Fibroblast of villous mesenchyme (primary cell): ENCODE data around the gene IFT88. TPM values are rescaled to one million over a fixed set of nuclear protein-coding genes. Genes with fewer than 3 reads are reported as not detected.

Experiments used
- DNase-seq: peaks from one replicate; pipeline ENCODE4 v3.0.0-alpha.2; 2010; ENCODE audit warnings: low read depth
- H3K4me3 ChIP-seq: 2 replicates; pipeline ENCODE4 v1.5.1; 2011; ENCODE audit warnings: low read depth, mild to moderate bottlenecking, low read length
- small RNA-seq: library from RNA; depleted of rRNA; stranded (forward); fragments of <200 nt; gene quantifications from one replicate; pipeline ENCODE3, GENCODE V24; 2012
- total RNA-seq: library from RNA; depleted of rRNA; stranded (reverse); fragments of >200 nt; gene quantifications from 2 replicates; pipeline ENCODE4 v1.2.3, GENCODE V29; 2012
- TF ChIP-seq, protein P1 (sequence below): IDR thresholded peaks from 2 replicates; pipeline ENCODE4 v1.5.1; 2012; ENCODE audit warnings: low read depth, mild to moderate bottlenecking, low read length; ENCODE audit not compliant: insufficient read depth

IFT88 gene
- total RNA-seq, 1 donor: 14.2 TPM

- TF ChIP-seq, protein P1, sequence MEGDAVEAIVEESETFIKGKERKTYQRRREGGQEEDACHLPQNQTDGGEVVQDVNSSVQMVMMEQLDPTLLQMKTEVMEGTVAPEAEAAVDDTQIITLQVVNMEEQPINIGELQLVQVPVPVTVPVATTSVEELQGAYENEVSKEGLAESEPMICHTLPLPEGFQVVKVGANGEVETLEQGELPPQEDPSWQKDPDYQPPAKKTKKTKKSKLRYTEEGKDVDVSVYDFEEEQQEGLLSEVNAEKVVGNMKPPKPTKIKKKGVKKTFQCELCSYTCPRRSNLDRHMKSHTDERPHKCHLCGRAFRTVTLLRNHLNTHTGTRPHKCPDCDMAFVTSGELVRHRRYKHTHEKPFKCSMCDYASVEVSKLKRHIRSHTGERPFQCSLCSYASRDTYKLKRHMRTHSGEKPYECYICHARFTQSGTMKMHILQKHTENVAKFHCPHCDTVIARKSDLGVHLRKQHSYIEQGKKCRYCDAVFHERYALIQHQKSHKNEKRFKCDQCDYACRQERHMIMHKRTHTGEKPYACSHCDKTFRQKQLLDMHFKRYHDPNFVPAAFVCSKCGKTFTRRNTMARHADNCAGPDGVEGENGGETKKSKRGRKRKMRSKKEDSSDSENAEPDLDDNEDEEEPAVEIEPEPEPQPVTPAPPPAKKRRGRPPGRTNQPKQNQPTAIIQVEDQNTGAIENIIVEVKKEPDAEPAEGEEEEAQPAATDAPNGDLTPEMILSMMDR: no peak
- H3K4me3 ChIP-seq: peak overlapping the region; percentile 54
- DNase-seq: peak; percentile 73
Measured at GRCh38 chr13:20721454-20722357, 154.7 kb downstream of the IFT88 start.

DNA sequence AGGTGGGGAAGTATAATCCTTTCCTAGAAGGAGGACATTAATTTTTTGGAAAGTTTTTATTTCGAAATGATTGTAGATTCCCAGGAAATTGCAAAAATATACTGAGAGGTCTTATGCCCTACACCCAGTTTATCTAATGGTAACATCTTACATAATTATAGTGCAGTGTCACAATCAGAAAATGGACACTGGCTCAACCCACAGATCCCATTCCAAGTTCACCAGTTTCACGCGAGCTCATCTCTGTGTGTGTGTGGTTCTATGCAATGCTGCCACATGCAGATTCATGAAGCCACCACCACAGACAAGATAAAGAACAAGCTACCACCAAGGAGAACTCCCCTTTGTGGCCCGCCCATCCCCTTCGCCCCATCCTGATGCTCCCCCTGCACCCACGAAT, 160.9 kb downstream of the IFT88 start:
- DNase-seq: no peak
- TF ChIP-seq, protein P1: no peak
- no peak overlapping the region for H3K4me3 ChIP-seq

DNA sequence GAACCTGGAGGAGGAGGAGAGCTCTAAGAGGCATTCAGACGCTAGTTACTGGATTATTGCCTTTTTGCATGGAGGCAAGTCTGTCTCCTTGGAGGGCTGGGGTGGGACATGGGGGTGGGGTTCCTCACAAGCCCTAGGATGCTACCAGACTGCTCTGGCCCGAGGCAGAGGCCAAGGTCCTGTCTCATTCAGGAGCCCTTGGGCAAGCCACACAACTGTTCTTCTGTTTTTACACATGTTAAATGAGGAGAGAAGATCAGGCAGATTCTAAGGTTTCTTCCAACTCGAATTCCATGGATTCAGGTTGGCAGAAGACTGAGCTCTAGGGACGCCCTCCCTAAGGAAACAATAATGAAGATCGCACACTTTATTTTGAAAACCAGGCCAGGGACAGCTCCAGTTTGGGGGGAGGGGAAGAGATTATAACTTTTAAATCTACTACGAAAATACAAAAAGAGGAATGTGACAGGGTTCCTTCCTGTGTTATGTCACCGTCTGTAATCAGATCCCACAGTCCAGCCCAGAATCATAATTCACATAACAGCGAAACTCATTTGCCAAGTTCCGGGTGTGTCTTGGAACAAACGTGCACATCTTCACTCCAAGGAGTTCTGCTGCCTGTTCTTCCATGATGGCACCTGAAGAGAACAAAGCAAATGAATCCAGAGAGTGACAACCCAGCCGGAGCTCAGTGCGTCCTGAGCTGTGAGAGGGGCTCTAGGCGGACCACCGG, 161.8 kb downstream of the IFT88 start:
- no peak overlapping the region for H3K4me3 ChIP-seq
- no peak for DNase-seq
- TF ChIP-seq, protein P1: no peak

GRCh38 chr13:20729633-20730585, 163.0 kb downstream of the IFT88 start:
- no peak for DNase-seq
- TF ChIP-seq, protein P1: no peak
- no peak overlapping the region for H3K4me3 ChIP-seq

- no peak overlapping the region for H3K4me3 ChIP-seq
- no peak for DNase-seq
- TF ChIP-seq, protein P1: no peak
Measured at GRCh38 chr13:20738616-20739015, 171.7 kb downstream of the IFT88 start.

DNA sequence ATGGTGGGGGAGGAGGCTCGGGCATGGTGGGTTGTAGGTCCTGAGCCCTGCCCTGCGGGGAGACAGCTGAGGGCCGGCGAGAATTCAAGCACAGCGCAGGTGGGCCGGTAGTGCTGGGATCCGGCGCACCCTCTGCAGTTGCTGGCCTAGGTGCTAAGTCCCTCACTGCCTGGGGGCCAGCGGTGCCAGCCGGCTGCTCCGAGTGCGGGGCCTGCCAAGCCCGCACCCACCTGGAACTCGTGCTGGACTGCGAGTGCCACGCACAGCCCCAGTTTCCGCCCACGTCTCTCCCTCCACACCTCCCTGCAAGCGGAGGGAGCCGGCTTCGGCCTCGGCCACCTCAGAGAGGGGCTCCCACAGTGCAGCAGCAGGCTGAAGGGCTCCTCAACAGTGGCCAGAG, 173.1 kb downstream of the IFT88 start:
- DNase-seq: no peak
- TF ChIP-seq, protein P1: no peak
- no peak overlapping the region for H3K4me3 ChIP-seq

Small RNA genes lying within 50 kb of the gene (small RNA-seq; reads per million reads assigned to genes)
- gene RNU2-7P: 2.8 reads per million, percentile 66 among the genes with 10 or more reads in this experiment

Other genes starting within 250 kb of the IFT88 start
- gene CRYL1, start 41.3 kb upstream of the IFT88 start, total RNA-seq: 4.7 and 7.4 TPM in 2 replicates
- under 0.01 and 0.64 TPM in 2 replicates for gene IL17D, start 136.5 kb downstream of the IFT88 start, total RNA-seq
- 10.6 and 16.4 TPM in 2 replicates for gene EEF1AKMT1, start 206.8 kb downstream of the IFT88 start, total RNA-seq